GM21723 (cell line): Measurements from ENCODE around the gene ATRAID.
A peak's percentile ranks its signal among the peaks of the same experiment; 100 is the strongest.
"Not testable (repeated sequence)": the region's sequence is repeated elsewhere in the genome, so short reads cannot be mapped to it uniquely, and the experiment has no call there.

Experiments
- ATAC-seq: cut with Tn5 transposase; IDR thresholded peaks from one replicate; pipeline ENCODE4 v1.9.1; 2021; ENCODE audit warnings: mild to moderate bottlenecking, moderate library complexity; ENCODE audit not compliant: unreplicated experiment

Gene ATRAID

GRCh38 chr2:27211943-27212625, at the start of gene ATRAID, which contains the start of gene SLC5A6:
TSS of gene ATRAID (plus strand) at chr2:27212041. CDS start at chr2:27212369, 328 bp downstream.
TSS of gene SLC5A6 (minus strand) at chr2:27212268. CDS start at chr2:27207650, 4,618 bp downstream.
- peak; percentile 82 for ATAC-seq

- no peak for ATAC-seq
These were observed 49.4 kb upstream of the ATRAID start for GRCh38 chr2:27162151-27163121.

- ATAC-seq: peak; percentile 59
These were observed 46.7 kb upstream of the ATRAID start for GRCh38 chr2:27164960-27165763.

GRCh38 chr2:27170581-27171337, 41.1 kb upstream of the ATRAID start:
- ATAC-seq: no peak

GRCh38 chr2:27171351-27171848, 40.4 kb upstream of the ATRAID start:
- ATAC-seq: no peak

- no peak for ATAC-seq
These were observed 37.2 kb upstream of the ATRAID start for GRCh38 chr2:27174638-27175037.

- ATAC-seq: no peak
These were observed 36.5 kb upstream of the ATRAID start for GRCh38 chr2:27175330-27175729.

GRCh38 chr2:27175781-27176180, 36.1 kb upstream of the ATRAID start:
- not testable (repeated sequence) for ATAC-seq

GRCh38 chr2:27177441-27178351, 34.1 kb upstream of the ATRAID start:
- ATAC-seq: no peak

GRCh38 chr2:27178469-27178868, 33.4 kb upstream of the ATRAID start:
- no peak for ATAC-seq

GRCh38 chr2:27179344-27180000, 32.4 kb upstream of the ATRAID start:
- no peak for ATAC-seq

GRCh38 chr2:27182346-27182745, 29.5 kb upstream of the ATRAID start:
- no peak for ATAC-seq

GRCh38 chr2:27184115-27184514, 27.7 kb upstream of the ATRAID start:
- ATAC-seq: no peak

- no peak for ATAC-seq
These were observed 26.4 kb upstream of the ATRAID start for GRCh38 chr2:27185331-27186026.

GRCh38 chr2:27186613-27187345, 25.1 kb upstream of the ATRAID start:
- no peak for ATAC-seq

- ATAC-seq: no peak
These were observed 21.9 kb upstream of the ATRAID start for GRCh38 chr2:27189989-27190388.
